NCI-H1436 treated with DMSO at 0.1 percent for 48 hours (cell line): ENCODE results near the gene RIF1.
"Not testable (repeated sequence)": the region's sequence is repeated elsewhere in the genome, so short reads cannot be mapped to it uniquely, and the experiment has no call there.

ENCODE experiments used
- DNase-seq: peaks from one replicate; lab custom pipeline; 2025; lab: John Stamatoyannopoulos, UW

RIF1 gene

GRCh38 chr2:151417650-151418049 is 7.9 kb downstream of the RIF1 start:
- DNase-seq = no peak

GRCh38 chr2:151421681-151422080 is 12.0 kb downstream of the RIF1 start:
- DNase-seq = not testable (repeated sequence)

- DNase-seq = no peak
Observed at GRCh38 chr2:151422917-151423439, 13.3 kb downstream of the RIF1 start.

GRCh38 chr2:151423760-151424159 is 14.1 kb downstream of the RIF1 start:
- no peak for DNase-seq

- DNase-seq = no peak
Observed at GRCh38 chr2:151437630-151438029, 27.9 kb downstream of the RIF1 start.

GRCh38 chr2:151438506-151438905 is 28.8 kb downstream of the RIF1 start:
- no peak for DNase-seq

- no peak for DNase-seq
Observed at GRCh38 chr2:151439127-151439526, 29.4 kb downstream of the RIF1 start.

GRCh38 chr2:151459358-151459757 is 49.7 kb downstream of the RIF1 start:
- DNase-seq = no peak

GRCh38 chr2:151465771-151466170 is 56.1 kb downstream of the RIF1 start:
- DNase-seq = no peak

GRCh38 chr2:151470556-151470955 is 60.9 kb downstream of the RIF1 start:
- no peak for DNase-seq

- DNase-seq = no peak
Observed at GRCh38 chr2:151472966-151473365, 63.3 kb downstream of the RIF1 start.

GRCh38 chr2:151475071-151475470 is 65.4 kb downstream of the RIF1 start:
- DNase-seq = no peak

- DNase-seq = no peak
Observed at GRCh38 chr2:151476287-151476686, 66.6 kb downstream of the RIF1 start.

- DNase-seq = no peak
Observed at GRCh38 chr2:151478011-151478410, 68.3 kb downstream of the RIF1 start.

- DNase-seq = no peak
Observed at GRCh38 chr2:151481744-151482143, 72.0 kb downstream of the RIF1 start.

- no peak for DNase-seq
Observed at GRCh38 chr2:151482171-151482725, 72.5 kb downstream of the RIF1 start.

GRCh38 chr2:151483546-151483945 is 73.8 kb downstream of the RIF1 start:
- DNase-seq = no peak

- DNase-seq = no peak
Observed at GRCh38 chr2:151484100-151484499, 74.4 kb downstream of the RIF1 start.

GRCh38 chr2:151486053-151486452 is 76.4 kb downstream of the RIF1 start:
- DNase-seq = no peak

GRCh38 chr2:151490276-151490675 is 80.6 kb downstream of the RIF1 start:
- no peak for DNase-seq

GRCh38 chr2:151491496-151491895 is 81.8 kb downstream of the RIF1 start:
- no peak for DNase-seq

- no peak for DNase-seq
Observed at GRCh38 chr2:151498178-151498577, 88.5 kb downstream of the RIF1 start.

GRCh38 chr2:151506170-151506569 is 96.5 kb downstream of the RIF1 start:
- no peak for DNase-seq

GRCh38 chr2:151508519-151508918 is 98.8 kb downstream of the RIF1 start:
- DNase-seq = no peak
